Fibroblast of villous mesenchyme (primary cell): ENCODE results near the gene SERPINA1. TPM values are rescaled to one million over a fixed set of nuclear protein-coding genes. Genes with fewer than 3 reads are reported as not detected.
A peak's percentile ranks its signal among the peaks of the same experiment; 100 is the strongest.
"Not testable (repeated sequence)": the region's sequence is repeated elsewhere in the genome, so short reads cannot be mapped to it uniquely, and the experiment has no call there.

Experiments
- DNase-seq: peaks from one replicate; pipeline ENCODE4 v3.0.0-alpha.2; 2010; ENCODE audit warnings: low read depth
- H3K4me3 ChIP-seq: 2 replicates; pipeline ENCODE4 v1.5.1; 2011; ENCODE audit warnings: low read depth, mild to moderate bottlenecking, low read length
- CTCF ChIP-seq: IDR thresholded peaks from 2 replicates; pipeline ENCODE4 v1.5.1; 2012; ENCODE audit warnings: low read depth, mild to moderate bottlenecking, low read length; ENCODE audit not compliant: insufficient read depth
- total RNA-seq: library from RNA; depleted of rRNA; stranded (reverse); fragments of >200 nt; gene quantifications from 2 replicates; pipeline ENCODE4 v1.2.3, GENCODE V29; 2012

Gene SERPINA1
- total RNA-seq, 1 donor, result not detected

- TF ChIP-seq CTCF, result no peak
- no peak overlapping the region for H3K4me3 ChIP-seq
- no peak for DNase-seq
Observed at GRCh38 chr14:94375552-94376107, 12.8 kb downstream of the SERPINA1 start.

- H3K4me3 ChIP-seq, result no peak overlapping the region
- no peak for DNase-seq
- TF ChIP-seq CTCF, result no peak
Observed at GRCh38 chr14:94374749-94375260, 13.6 kb downstream of the SERPINA1 start.

- no peak for DNase-seq
- TF ChIP-seq CTCF, result no peak
- no peak overlapping the region for H3K4me3 ChIP-seq
Observed at GRCh38 chr14:94374116-94374515, 14.3 kb downstream of the SERPINA1 start.

GRCh38 chr14:94373708-94374107 is 14.7 kb downstream of the SERPINA1 start:
- no peak for TF ChIP-seq CTCF
- peak; percentile 79 for DNase-seq
- H3K4me3 ChIP-seq, result no peak overlapping the region

GRCh38 chr14:94372021-94372605 is 16.3 kb downstream of the SERPINA1 start:
- no peak for DNase-seq
- TF ChIP-seq CTCF, result no peak
- no peak overlapping the region for H3K4me3 ChIP-seq

DNA sequence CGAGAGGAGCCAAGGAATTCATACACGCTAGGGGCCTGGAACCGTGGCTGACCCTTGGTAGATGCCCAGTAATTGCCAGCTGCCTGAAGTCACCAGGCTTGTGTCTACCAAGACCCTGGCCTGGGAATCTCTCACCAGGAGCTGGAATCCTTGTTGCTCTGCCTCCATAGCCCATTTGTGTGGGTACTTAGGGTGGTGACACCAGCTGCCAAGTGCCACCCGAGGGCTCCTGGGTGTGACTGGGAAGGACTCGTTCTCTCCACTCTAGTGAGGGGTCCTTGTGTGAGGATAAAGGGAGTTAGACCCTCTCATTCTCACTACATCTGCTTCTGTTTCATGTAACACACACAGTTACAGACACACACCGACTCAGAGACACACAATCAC is 17.9 kb downstream of the SERPINA1 start:
- DNase-seq, result no peak
- TF ChIP-seq CTCF, result no peak
- no peak overlapping the region for H3K4me3 ChIP-seq

GRCh38 chr14:94369766-94370523 is 18.5 kb downstream of the SERPINA1 start:
- DNase-seq, H3K4me3 ChIP-seq: not testable (repeated sequence)
